Peyer's patch (tissue), 4 donors: Measurements from ENCODE around the gene ACTL10.

Experiments used
- CTCF ChIP-seq, 6 experiments: fragments of 450-650 bp in 4 of 6; fragments of 200-600 bp in 2 of 6; sonication (generic) in 1 of 6; IDR thresholded peaks; one replicate each; pipeline ENCODE4 v1.5.1; 2017 to 2019; ENCODE audit warnings: antibody characterized with exemption in 6 of 6, mild to moderate bottlenecking in 3 of 6, moderate library complexity in 1 of 6
- POLR2A ChIP-seq, 2 donors: fragments of 450-650 bp; IDR thresholded peaks; one replicate each; pipeline ENCODE4 v1.5.1; 2017; ENCODE audit warnings: antibody characterized with exemption in 2 of 2, mild to moderate bottlenecking in 2 of 2, moderate library complexity in 2 of 2

GRCh38 chr20:33669873-33670640, 3.3 kb downstream of the ACTL10 start:
- TF ChIP-seq CTCF (IDR thresholded peaks at IDR 0.05), result no peak
- TF ChIP-seq POLR2A (IDR thresholded peaks at IDR 0.05), result no peak
